Calu3 (cell line): Measurements from ENCODE around the gene GNAI3. TPM values are rescaled to one million over a fixed set of nuclear protein-coding genes. Genes with fewer than 3 reads are reported as not detected.

Source experiments
- BruUV-seq: library from RNA; stranded (reverse); fragments of 400-500 nt; replicated peaks from 2 replicates; lab custom pipeline; 2021; lab: Mats Ljungman, UMichigan
- CTCF ChIA-PET: fragments of 300-600 bp; sonication (Branson Sonifier 250); formaldehyde crosslinking; loops from one replicate; lab custom pipeline; 2022; ENCODE audit warnings: antibody characterized with exemption; lab: Charles Lee
- DNase-seq: peaks from one replicate; pipeline ENCODE4 v3.0.0; 2022
- H3K27ac Mint-ChIP-seq: one replicate; pipeline ENCODE4 v1.8.0; 2022; ENCODE audit warnings: mixed read lengths; ENCODE audit not compliant: unreplicated experiment
- H3K27me3 Mint-ChIP-seq: one replicate; pipeline ENCODE4 v1.8.0; 2022; ENCODE audit warnings: mixed read lengths; ENCODE audit not compliant: unreplicated experiment
- H3K36me3 Mint-ChIP-seq: one replicate; pipeline ENCODE4 v1.8.0; 2022; ENCODE audit warnings: mild to moderate bottlenecking, moderate library complexity, mixed read lengths; ENCODE audit not compliant: insufficient read depth, unreplicated experiment
- H3K4me1 Mint-ChIP-seq: one replicate; pipeline ENCODE4 v1.8.0; 2022; ENCODE audit warnings: mild to moderate bottlenecking, low read depth, mixed read lengths; ENCODE audit not compliant: unreplicated experiment
- H3K4me3 Mint-ChIP-seq: one replicate; pipeline ENCODE4 v1.8.0; 2022; ENCODE audit warnings: mild to moderate bottlenecking, low read depth, moderate library complexity, mixed read lengths; ENCODE audit not compliant: unreplicated experiment
- H3K9me3 Mint-ChIP-seq: one replicate; pipeline ENCODE4 v1.8.0; 2022; ENCODE audit warnings: low read depth, mixed read lengths; ENCODE audit not compliant: unreplicated experiment
- intact Hi-C: fragments of 100-400 bp; cut with micrococcal nuclease; formaldehyde crosslinking; loops from one replicate; pipeline ENCODE4 v1.10.0; 2022; ENCODE audit not compliant: unreplicated experiment
- total RNA-seq: library from RNA; stranded (reverse); gene quantifications from 2 replicates; pipeline ENCODE4 v1.2.3, GENCODE V29; 2022
- TF ChIP-seq, protein P1 (sequence below): fragments of 200-600 bp; IDR thresholded peaks from one replicate; pipeline ENCODE4 v1.8.0; 2022; ENCODE audit warnings: antibody characterized with exemption; ENCODE audit not compliant: unreplicated experiment

Gene GNAI3
- total RNA-seq, 1 experiment from 2014 or later = 6.5 TPM

DNA sequence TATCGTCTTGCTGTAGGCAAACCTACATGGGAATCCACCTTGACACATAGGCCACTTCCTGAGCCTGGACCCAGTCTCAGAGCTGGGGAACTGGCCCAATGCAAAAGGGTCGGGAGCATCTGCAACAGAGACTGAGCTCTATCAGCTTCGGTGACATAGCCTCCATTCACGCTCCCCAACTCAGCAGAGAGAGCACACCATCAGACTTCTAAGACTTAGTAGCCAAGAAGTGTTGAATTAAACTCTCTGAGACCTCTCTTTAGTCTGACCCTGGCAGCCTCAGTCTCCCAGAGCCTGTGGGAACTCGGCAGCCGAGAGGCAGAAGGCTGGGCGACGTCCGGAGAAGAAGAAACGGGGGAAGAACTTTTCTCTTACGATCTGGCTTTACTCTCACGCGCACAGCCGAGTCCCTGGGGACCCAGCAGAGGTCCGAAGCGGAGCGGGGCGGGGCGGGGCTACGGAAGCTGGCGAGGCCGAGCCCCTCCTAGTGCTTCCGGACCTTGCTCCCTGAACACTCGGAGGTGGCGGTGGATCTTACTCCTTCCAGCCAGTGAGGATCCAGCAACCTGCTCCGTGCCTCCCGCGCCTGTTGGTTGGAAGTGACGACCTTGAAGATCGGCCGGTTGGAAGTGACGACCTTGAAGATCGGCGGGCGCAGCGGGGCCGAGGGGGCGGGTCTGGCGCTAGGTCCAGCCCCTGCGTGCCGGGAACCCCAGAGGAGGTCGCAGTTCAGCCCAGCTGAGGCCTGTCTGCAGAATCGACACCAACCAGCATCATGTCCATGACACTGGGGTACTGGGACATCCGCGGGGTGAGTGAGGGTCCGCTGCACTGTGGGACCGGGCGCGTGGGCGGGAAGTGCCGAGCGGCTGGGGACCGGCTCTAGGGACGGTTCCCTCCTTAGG, 107.5 kb downstream of the GNAI3 start, which contains the start of gene GSTM4:
GSTM4 (plus strand) TSS at position 485 of the 905 bp plus-strand sequence; CDS start at position 776, 291 bp downstream.
- DNase-seq = peak; percentile 65
- CTCF ChIA-PET = interaction anchor here (0.6 to 1.6 kb wide), 4 partner anchors 10 to 16 kb away, joined by 3 to 7 read pairs (median 5); no protein-coding TSS in a partner anchor
- H3K27me3 Mint-ChIP-seq = no peaks in the 10 kb centered on the region
- no TSS peak for BruUV-seq
- intact Hi-C loops = no loop called here
- TF ChIP-seq, protein P1, sequence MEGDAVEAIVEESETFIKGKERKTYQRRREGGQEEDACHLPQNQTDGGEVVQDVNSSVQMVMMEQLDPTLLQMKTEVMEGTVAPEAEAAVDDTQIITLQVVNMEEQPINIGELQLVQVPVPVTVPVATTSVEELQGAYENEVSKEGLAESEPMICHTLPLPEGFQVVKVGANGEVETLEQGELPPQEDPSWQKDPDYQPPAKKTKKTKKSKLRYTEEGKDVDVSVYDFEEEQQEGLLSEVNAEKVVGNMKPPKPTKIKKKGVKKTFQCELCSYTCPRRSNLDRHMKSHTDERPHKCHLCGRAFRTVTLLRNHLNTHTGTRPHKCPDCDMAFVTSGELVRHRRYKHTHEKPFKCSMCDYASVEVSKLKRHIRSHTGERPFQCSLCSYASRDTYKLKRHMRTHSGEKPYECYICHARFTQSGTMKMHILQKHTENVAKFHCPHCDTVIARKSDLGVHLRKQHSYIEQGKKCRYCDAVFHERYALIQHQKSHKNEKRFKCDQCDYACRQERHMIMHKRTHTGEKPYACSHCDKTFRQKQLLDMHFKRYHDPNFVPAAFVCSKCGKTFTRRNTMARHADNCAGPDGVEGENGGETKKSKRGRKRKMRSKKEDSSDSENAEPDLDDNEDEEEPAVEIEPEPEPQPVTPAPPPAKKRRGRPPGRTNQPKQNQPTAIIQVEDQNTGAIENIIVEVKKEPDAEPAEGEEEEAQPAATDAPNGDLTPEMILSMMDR = no peak
- H3K36me3 Mint-ChIP-seq = peaks cover 25% of the 10 kb centered on the region
- no peaks in the 10 kb centered on the region for H3K9me3 Mint-ChIP-seq
- H3K4me3 Mint-ChIP-seq = peak within 1 kb of the TSS; percentile 86
- peaks cover 36% of the 10 kb centered on the region for H3K4me1 Mint-ChIP-seq
- no peak within 1 kb of the TSS for H3K27ac Mint-ChIP-seq

GRCh38 chr1:109657395-109657794, 109.0 kb downstream of the GNAI3 start:
- no peak overlapping the region for H3K4me3 Mint-ChIP-seq
- no peak overlapping the region for H3K27ac Mint-ChIP-seq
- H3K4me1 Mint-ChIP-seq = peaks cover 32% of the 10 kb centered on the region
- no peak for DNase-seq
- H3K27me3 Mint-ChIP-seq = no peaks in the 10 kb centered on the region
- CTCF ChIA-PET = no interaction called here
- H3K36me3 Mint-ChIP-seq = peaks cover 25% of the 10 kb centered on the region
- no peaks in the 10 kb centered on the region for H3K9me3 Mint-ChIP-seq
- no TSS peak for BruUV-seq
- TF ChIP-seq, protein P1 = no peak
- intact Hi-C loops = no loop called here

DNA sequence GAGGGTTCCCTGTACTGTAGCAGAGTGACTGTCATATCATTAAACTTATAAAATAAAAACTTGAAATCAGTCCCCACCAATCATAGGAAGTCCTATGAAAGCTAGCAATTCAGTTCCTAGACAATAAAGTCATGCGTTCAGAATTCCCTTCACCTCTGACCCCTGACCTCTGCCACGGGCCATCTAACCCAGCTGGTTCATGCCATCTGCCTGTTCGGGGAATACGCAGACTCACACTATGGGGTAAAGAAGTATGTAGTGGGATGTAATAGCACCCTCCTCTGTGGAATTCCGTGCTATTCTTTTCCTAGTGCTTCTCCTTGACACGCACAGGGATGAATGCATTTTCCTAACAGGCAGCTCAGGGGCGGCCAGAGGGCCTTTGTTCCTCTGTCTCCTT, 109.6 kb downstream of the GNAI3 start:
- DNase-seq = no peak
- Mint-ChIP-seq H3K36me3 (peaks cover 25% of the 10 kb centered on the region), H3K4me1 (peaks cover 32% of the 10 kb centered on the region), H3K9me3 (no peaks in the 10 kb centered on the region), H3K4me3 (no peak overlapping the region), H3K27me3 (no peaks in the 10 kb centered on the region), H3K27ac (no peak overlapping the region)
- intact Hi-C loops = no loop called here
- CTCF ChIA-PET = no interaction called here
- TF ChIP-seq, protein P1 = no peak
- no TSS peak for BruUV-seq

DNA sequence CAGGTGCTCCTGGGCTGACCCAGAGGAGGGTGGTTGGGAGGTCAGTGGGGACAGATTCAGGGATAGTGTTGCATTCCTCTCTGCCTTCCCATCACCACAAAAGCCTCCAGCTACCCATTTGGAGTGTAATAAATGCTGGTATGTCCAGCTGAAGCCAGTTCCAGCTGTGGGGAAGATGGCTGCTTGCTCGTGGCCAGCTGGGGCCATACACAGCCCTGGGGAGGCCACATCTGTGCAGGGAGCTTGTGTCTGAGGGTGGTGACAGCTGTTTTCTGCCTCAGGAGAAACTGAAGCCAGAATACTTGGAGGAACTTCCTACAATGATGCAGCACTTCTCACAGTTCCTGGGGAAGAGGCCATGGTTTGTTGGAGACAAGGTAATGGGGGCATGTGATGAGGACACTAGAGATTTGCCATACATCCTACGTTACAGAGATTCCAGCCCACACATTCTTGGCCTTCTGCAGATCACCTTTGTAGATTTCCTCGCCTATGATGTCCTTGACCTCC, 110.2 kb downstream of the GNAI3 start:
- DNase-seq = no peak
- Mint-ChIP-seq H3K27me3 (no peaks in the 10 kb centered on the region), H3K4me3 (no peak overlapping the region), H3K9me3 (no peaks in the 10 kb centered on the region), H3K4me1 (peaks cover 32% of the 10 kb centered on the region), H3K36me3 (peaks cover 25% of the 10 kb centered on the region), H3K27ac (no peak overlapping the region)
- TF ChIP-seq, protein P1 = no peak
- CTCF ChIA-PET = no interaction called here
- BruUV-seq = no TSS peak
- intact Hi-C loops = no loop called here
